Activated CD4-positive, alpha-beta T cell treated with anti-CD3 and anti-CD28 coated beads for 1 hour (primary cell): Measurements from ENCODE around the gene HTR6.
A peak's percentile ranks its signal among the peaks of the same experiment; 100 is the strongest.

Experiments used
- DNase-seq: peaks from one replicate; pipeline ENCODE4 v3.0.0-alpha.2; 2020

HTR6 gene

DNA sequence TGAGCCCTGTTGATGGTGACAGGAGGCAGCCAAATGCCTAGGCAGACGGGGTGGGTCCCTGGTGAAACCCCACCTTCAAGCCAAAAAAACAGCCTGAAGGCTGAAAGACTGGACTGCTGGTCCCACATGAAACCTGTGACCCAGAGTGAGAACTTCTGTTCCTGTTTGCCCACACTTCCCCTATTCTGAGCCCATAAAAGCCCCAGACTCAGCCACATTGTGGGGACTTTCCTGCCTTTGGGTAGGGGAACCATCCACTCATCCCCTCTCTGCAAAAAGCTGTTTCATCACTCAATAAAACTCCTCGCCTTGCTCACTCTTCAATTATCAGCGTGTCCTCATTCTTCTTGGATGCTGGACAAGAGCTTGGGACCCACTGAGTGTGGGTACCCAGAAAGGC lies 25.2 kb downstream of the HTR6 start:
- no peak for DNase-seq

GRCh38 chr1:19690342-19690741 lies 25.7 kb downstream of the HTR6 start:
- no peak for DNase-seq

DNA sequence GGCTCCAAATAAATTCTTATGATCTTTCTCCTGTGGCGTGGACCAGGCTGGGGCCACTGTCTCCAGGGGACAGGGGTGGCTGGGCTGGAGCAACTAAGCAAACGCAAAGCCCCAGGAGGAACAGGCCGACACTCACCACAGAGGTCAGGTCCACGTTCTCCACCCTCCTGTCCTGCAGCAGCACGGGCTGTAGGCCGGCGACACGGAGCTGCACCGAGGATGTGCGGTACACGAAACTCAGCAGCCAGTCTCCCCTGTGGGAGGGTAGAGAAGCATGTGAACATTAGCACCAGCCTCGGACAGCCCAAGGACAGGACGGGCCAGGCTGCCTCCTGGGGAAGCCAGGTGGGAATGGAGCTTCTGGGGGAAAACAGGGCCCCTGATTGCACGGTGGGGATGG lies 29.6 kb downstream of the HTR6 start:
- DNase-seq: no peak

- no peak for DNase-seq
Observed at GRCh38 chr1:19695772-19696171, 31.1 kb downstream of the HTR6 start.

GRCh38 chr1:19696820-19697219 lies 32.1 kb downstream of the HTR6 start:
- DNase-seq: no peak

GRCh38 chr1:19698181-19698580 lies 33.5 kb downstream of the HTR6 start:
- no peak for DNase-seq

DNA sequence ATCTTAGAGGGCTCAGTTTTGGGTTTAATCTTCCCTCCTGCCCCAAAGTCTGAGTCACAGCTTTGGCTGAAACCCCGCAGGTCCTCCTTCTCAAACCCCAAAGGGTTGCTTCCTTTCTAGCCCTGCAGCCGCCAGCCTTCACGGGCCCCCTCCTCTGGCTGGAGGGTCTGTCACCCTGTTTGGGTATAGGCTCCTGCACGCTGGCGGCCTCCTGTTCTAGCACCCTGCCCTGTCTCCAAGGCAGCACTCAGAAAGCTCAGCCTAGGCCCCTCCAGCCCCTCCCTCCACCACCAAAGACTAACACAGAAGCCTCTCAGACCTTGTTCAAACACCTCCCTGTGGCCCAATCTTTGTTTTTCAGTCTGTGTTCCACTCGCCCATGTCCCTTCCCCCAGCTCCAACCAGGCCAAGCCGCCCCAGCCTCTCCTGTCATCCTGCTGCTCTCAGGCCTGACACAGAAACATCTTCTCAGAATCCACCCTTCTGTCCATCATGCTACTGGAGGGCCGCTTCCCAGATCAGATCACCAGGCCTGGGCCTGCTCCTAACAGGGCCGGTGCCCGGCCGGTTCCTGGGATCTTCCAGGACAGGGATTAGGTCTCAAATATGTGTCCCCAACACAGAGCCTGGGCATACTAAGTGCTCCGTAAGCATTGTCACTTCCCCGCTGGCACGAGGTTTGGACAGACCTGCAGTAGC lies 35.6 kb downstream of the HTR6 start:
- no peak for DNase-seq

DNA sequence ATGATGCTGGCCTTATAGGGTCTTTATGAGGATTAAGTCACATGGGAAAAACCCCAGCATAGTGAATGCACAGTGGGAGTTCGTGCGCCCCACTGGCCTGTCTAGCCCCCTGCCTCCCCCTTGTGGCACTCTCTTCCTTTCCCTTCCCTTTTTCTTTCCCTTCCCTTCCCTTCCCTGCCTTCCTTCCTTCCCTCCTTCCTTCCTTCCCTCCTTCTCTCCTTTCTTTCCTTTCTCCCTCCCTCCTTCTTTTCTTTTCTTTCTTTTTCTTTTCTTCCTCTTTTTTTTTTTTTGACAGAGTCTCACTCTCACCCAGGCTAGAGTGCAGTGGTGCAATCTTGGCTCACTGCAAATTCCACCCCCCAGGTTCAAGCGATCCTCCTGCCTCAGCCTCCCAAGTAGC lies 38.6 kb downstream of the HTR6 start:
- DNase-seq: no peak

- DNase-seq: peak; percentile 45
Observed at GRCh38 chr1:19704247-19705113, 39.8 kb downstream of the HTR6 start.

DNA sequence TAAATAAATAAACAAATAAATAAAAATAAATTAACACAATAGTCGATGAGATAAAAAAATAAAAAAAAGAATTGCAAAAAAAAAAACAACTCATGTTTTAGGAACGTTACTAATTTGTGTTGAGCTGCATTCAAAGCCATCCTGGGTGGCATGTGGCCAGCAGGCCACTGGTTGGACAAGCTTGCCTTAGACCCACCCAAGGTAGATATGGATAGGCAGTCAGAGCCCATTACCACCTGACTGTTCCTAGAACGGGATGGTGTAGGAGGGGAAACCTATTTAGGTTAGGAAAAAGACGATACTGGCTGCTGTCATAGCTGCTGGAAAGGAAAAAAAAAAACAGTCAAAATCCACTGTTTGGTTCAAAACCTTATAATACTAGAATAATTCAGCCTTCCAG lies 40.8 kb downstream of the HTR6 start:
- DNase-seq: no peak

DNA sequence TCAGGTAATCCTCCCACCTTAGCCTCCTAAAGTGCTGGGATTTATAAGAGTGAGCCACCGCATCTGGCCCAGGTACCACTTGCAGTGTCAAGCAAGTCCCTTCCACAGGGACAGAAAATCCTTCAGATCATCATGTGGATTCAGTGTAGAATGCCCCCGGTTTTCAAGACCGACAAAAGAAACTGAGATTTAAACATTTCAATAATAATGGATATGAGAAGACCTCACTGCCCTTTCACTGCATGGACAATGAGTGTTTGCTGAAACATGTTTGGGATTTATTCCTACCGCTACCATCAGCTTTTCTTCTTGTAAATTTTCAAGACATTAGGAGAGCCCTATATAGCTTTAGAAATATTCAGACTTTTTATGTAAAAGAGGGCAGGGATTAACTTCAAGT lies 41.5 kb downstream of the HTR6 start:
- DNase-seq: no peak

GRCh38 chr1:19708567-19709110 lies 44.0 kb downstream of the HTR6 start:
- no peak for DNase-seq

DNA sequence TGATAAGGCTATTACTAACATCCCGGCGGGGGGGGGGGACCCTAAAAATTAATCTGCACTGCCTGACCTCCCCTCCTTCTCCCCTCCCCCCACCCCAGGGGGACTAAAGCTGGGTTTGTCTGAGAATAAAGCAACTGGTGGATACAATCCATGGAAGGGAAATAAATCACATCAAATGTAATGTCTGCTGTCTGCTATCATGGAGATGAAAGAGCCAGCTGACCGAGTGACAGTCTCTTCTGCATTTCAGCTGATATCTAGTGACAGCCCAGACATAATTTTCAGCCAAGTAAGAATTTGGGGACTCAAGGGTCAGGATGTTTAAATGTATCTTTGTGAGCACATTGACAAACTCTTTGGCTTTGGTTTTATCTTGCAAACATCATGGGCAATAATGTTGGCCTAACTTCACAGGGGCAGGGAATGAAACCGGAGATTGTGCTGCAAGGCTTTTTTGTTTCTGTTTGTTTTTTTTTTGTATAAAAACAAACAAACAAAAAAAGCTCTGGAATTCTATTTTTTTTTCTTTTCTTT lies 44.7 kb downstream of the HTR6 start:
- no peak for DNase-seq

GRCh38 chr1:19710825-19711611 lies 46.3 kb downstream of the HTR6 start:
- DNase-seq: no peak

GRCh38 chr1:19712928-19713327 lies 48.3 kb downstream of the HTR6 start:
- no peak for DNase-seq

DNA sequence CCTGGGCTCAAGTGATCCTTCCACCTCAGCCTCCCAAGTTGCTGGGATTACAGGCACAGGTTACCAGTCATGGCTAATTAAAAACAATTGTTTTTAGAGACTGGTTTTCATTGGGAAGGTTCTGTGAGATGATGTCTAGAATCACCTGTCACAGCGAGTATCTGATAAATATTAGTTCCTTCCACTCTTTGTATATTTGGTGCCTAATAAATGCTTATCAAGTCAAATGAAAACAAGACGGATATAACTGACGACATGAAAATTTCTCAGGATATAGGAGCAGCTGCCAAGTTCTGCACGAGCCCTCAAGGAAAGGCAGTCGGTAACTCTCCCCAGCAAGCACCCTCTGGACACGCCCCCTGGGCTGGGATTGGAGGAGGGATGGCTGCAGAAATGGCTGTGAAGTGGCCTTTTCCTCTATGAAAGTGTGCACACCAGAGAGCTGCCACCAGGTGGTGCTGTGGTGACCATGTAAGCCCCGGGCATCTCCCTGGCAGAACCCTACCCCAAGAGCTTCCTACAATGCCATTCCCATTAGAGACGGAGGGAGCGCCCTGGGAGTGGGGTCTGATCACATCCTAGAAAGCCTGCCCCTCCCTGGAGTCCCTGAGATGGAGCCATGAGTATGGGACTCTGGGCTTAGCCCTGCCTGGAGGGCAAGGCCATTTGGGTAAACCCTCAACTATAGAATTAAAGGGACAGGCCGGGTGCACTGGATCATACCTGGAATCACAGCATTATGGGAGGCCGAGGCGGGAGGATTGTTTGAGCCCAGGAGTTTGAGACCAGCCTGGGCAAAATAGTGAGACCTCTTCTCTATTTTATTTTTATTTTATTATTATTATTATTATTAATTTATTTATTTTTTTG lies 50.9 kb downstream of the HTR6 start:
- peak; percentile 60 for DNase-seq

DNA sequence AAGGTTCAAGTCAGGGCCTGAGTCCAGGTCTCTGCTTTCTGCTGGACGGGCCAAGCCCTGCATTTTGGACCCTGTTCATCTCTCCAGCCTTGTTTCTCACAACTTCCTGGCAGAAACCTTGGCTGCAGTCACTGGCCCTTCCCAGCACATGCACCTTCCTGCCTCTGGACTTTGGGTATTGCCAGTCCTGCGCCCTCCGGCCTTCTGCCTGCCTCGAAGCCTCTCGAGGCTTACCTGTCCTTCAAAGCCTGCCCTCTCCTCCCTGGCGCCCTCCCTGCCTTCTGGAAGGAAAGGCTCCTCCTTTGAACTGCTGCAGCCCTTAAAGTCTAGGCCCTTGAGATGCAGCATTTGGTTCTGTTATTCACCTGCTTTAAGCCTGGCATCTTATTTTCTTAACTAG lies 52.8 kb downstream of the HTR6 start:
- no peak for DNase-seq

- no peak for DNase-seq
Observed at GRCh38 chr1:19720174-19720573, 55.5 kb downstream of the HTR6 start.

DNA sequence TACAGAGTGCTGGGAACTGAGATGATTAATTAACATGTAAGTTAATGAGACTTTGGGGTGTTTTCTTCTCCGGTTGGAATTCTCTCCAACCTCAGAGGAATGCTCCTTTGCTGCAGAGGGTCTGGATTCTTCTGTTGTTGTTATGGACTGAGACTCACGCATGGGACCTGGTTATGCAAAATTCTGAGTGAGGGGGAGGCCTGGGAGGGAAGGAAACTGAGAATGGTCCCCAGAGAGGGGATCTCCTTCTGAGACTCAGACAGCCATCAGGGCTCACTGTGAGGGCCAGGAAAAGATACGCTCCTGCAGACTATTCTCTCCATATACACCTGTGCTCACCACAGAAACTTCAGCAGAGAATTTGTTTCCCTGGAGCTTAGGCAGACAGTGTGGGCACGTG lies 56.3 kb downstream of the HTR6 start:
- DNase-seq: no peak

- DNase-seq: no peak
Observed at GRCh38 chr1:19723874-19724273, 59.2 kb downstream of the HTR6 start.

DNA sequence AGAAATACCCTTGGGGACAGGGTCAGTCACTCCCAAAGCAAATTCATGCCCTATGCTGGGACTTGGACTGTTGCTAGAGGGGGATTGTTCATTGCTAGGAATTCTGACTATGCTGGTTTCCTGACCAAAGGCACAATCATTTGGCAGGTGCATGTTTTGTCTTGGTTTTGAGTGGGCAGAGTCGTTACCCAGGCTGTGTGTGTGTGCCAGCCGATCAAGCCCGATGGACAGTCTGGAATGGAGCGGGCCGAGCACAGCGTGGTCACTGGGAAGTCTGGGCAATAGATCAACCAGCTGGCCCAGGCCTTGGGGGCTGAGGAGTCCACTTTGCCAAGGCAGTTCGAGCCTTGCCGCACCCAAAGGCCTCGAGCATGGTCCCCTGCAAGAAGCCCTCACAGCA lies 60.9 kb downstream of the HTR6 start:
- DNase-seq: no peak
